Activated naive CD4-positive, alpha-beta T cell (primary cell): ENCODE data around the gene CDH3.

ENCODE experiments used
- DNase-seq, 4 experiments: peaks; one replicate each; lab custom pipeline; 2025; lab: John Stamatoyannopoulos, UW

Gene CDH3

DNA sequence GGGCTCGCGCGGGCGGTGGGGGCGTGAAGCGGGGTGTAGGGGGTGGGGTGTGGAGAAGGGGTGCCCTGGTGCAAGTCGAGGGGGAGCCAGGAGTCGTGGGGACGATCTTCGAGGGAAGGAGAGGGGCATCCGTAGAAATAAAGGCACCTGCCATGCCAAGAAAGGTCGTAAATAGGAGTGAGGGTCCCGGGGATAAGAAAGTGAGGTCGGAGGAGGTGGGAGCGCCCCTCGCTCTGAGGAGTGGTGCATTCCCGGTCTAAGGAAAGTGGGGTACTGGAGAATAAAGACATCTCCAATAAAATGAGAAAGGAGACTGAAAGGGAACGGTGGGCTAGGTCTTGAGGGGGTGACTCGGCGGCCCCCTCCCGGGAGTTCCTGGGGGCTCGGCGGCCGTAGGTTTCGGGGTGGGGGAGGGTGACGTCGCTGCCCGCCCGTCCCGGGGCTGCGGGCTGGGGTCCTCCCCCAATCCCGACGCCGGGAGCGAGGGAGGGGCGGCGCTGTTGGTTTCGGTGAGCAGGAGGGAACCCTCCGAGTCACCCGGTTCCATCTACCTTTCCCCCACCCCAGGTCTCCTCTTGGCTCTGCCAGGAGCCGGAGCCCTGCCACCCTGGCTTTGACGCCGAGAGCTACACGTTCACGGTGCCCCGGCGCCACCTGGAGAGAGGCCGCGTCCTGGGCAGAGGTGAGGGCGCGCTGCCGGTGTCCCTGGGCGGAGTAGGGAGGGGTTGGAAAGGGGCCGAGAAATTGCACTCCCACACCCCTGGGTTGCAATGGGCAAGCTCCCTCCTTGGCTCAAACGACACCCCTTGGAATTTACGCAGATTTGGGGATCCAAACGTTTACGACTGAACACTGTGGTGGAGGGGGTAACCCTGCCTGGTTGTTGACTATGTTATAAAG lies 92.9 kb downstream of the CDH3 start:
- no peak for DNase-seq

DNA sequence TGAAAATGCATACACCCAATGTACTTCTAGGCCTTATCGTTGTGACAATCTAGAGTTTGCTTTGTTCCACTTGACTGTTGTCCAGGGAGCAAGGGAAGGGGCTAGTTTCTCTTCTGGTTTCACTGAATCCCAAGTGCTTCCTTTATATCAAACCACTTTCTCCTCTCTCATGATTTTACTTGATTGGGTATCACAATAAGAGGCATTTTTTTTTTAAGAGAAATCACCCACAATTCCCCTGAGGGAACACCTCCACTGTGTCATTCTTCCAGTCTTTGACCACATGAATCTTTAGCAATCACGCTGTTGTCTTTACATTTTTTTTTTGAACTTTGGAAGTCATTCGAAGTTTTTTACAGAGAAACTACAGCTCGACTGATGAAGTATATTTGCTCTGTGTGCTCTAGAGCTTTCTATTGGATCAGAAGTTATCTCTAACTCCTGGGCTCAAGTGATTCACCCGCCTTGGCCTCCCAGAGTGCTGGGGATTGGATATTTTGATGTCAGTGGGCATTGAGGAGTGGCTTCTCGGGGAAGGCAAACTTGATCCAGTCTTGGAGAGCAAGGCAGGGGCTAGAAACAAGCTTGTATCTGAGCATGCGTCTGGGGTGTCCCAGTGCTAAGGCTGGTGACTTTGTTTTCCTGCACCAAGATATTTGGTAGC lies 95.0 kb downstream of the CDH3 start:
- DNase-seq, result no peak

DNA sequence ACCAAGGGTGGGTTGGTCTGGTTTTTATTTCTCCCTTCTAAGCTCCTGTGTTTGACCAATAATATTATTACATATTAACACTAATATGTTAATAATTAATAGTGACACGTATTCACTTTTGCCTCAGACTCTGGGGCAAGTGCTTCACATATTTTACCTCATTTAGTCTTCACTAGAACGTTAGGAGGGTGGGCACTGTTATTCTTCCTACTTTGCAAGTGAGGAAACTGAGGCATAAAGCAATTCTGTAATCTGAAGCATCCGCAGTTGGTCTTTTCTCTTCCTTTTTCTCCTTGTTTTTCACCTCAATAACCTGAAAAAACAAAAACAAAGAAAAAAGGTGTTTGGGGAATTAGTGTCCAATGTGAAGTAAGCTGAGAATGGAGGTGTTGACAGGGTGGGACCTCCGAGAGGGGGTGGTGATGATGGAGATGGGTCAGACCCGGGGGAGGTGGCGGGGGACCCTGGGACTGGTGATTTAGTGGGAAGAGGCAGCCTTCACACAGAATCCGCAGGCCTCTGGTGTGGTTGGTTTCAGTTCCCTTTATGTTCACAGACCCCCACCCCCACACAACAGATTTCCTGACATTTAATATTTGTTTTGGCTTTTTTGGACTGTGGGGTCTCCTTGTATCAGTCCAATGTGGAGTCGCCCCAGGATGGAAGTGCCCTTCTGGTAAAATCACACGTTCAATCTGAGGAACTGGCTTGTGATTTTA lies 95.7 kb downstream of the CDH3 start:
- DNase-seq, result no peak

DNA sequence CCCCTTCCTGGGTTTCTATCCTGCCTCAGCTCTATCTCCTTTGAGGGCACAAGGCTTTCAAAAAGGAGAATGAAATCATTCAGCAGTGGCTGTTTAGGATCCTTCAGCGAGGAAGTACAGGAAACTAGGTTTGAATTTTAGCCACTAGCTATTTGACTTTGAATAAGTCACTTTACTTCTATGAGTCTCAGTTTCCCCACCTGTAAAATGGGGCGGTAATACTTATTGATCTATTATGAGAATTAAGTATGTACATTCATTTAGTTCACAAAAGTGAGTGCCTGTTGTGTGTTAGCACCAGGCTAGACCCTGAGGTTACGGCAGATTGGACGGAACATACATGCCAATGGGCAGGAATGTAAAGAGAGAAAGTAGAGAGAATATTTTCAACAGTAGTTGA lies 98.6 kb downstream of the CDH3 start:
- DNase-seq, result no peak

DNA sequence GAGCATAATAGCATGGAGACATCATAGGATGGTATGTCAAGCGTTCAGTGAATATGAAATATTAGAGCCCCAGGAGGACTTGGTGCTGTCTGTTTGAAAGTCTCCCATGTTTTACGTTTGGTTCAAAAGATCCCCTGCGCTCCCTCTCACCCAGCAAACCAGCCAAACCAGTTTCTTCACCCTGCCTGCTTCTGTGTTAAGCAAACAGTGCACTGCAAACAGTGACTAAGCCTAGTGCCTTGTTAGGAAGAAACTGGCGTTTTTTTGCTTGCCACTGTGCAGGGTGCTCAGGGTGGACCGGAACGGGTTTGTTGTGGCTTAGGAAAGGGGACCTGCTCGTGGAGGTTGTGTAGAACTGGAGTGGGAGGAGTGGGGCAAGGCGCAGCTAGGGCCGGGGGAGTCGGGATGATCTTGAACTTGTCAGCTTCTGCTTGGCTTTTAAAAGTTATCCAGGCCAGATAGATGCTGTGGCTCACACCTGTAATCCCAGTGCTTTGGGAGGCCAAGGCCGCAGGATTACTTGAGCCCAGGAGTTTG lies 99.7 kb downstream of the CDH3 start:
- no peak for DNase-seq

DNA sequence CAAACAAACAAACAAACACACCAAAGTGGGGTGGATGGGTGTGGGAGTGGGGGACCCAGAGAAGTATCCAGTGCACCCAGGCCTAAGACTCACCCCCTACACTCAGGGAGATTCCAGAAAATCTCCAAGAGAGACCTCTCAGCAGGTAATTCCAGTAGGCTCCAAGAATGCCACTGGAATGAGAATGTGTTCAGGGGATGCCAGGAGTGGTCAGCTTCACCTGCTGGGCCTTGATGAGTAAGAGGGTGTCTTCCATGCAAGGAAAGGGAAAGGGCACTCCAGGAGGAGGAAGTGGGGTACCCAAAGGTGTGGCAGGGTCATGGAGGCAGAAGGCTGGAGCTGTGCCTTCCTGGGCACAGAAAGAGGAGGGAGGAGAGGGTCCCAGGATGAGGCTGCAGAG lies 101.8 kb downstream of the CDH3 start:
- no peak for DNase-seq

DNA sequence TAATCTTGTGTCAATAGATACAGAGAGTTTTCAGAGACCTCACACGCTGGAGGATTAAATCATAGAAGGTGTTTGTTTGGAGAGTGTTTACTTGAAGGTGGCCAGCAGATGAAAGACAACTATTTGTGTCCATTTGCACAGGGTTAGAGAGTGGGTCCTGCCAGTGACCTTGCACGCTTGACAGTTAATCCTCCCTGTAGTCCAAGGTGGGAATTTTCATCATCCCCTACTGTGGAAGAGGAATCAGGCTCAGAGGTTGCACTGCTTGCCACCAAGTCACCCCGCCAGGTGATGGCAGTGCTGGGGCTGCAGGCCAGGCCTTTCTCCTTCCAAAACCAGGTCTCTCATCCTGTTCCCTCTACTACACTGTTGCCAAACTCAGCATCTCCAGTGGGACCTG lies 104.3 kb downstream of the CDH3 start:
- no peak for DNase-seq
